ENCODE measurements around the gene TRIM2. TPM values are rescaled to one million over a fixed set of nuclear protein-coding genes. Genes with fewer than 3 reads are reported as not detected.

The TRIM2 gene
- total RNA-seq, 1 donor = 78.5 TPM

DNA sequence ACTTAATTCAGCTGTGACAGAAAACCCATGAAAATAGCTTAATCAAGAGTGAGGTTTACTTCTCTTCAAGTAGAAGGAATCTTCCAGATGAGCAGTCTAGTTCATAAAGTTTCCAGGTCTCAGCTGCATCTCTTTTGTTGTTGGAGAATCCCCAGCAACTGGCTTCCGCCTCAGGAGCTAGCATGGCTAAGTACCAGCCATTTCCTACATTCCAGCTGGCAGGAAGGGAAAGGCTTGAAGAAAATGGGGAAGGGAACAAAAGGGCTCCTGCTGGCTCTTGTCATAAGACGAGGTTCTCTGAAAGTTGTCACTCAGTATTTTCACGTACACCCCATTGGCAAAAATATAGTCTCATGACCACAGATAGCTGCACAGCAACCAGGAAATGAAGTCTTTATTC is 27.3 kb upstream of the TRIM2 start:
- TF ChIP-seq, protein P1, sequence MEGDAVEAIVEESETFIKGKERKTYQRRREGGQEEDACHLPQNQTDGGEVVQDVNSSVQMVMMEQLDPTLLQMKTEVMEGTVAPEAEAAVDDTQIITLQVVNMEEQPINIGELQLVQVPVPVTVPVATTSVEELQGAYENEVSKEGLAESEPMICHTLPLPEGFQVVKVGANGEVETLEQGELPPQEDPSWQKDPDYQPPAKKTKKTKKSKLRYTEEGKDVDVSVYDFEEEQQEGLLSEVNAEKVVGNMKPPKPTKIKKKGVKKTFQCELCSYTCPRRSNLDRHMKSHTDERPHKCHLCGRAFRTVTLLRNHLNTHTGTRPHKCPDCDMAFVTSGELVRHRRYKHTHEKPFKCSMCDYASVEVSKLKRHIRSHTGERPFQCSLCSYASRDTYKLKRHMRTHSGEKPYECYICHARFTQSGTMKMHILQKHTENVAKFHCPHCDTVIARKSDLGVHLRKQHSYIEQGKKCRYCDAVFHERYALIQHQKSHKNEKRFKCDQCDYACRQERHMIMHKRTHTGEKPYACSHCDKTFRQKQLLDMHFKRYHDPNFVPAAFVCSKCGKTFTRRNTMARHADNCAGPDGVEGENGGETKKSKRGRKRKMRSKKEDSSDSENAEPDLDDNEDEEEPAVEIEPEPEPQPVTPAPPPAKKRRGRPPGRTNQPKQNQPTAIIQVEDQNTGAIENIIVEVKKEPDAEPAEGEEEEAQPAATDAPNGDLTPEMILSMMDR (IDR thresholded peaks at IDR 0.05; ENCODE audit: insufficient read depth, low read length) = no peak
- no peak for DNase-seq (ENCODE audit: low read depth)
- H3K4me3 ChIP-seq (ENCODE audit: low read depth, low read length) = no peak overlapping the region

DNA sequence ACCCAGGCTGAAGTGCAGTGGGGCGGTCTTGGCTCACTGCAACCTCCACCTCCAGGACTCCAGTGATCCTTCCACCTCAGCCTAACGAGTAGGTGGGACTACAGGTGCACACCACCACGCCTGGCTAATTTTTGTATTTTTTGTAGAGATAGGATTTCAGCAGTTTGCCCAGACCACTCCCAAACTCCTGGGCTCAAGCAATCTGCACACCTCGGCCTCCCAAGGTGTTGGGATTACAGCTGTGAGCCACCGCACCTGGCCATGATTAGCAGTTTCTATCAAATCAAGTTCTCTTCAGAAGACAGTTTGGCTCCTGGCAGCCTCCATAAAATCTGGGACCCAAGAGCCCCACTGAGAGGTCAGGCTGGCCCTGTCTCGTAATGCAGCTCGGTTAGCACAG is 26.4 kb upstream of the TRIM2 start:
- no peak overlapping the region for H3K4me3 ChIP-seq (ENCODE audit: low read depth, low read length)
- TF ChIP-seq, protein P1 (IDR thresholded peaks at IDR 0.05; ENCODE audit: insufficient read depth, low read length) = no peak
- DNase-seq (ENCODE audit: low read depth) = no peak

DNA sequence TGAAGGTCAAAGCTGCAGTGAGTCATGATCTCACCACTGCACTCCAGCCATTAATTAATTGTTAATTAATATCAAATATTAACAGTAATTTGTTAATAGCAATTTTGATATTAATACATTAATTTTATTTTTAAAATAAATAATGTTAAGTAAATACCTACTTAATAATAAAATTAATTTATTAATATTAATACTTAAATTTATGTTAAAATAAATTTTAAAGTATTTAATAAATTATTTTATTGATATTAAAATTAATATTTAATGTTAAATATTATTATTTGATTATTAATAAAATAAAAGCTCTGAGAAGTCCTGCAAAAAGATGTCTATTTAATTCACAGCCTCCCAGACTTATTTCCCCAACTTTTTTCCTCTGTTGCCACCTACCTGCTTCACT is 25.1 kb upstream of the TRIM2 start:
- TF ChIP-seq, protein P1 (IDR thresholded peaks at IDR 0.05; ENCODE audit: insufficient read depth, low read length) = no peak
- DNase-seq (ENCODE audit: low read depth) = no peak
- no peak overlapping the region for H3K4me3 ChIP-seq (ENCODE audit: low read depth, low read length)

DNA sequence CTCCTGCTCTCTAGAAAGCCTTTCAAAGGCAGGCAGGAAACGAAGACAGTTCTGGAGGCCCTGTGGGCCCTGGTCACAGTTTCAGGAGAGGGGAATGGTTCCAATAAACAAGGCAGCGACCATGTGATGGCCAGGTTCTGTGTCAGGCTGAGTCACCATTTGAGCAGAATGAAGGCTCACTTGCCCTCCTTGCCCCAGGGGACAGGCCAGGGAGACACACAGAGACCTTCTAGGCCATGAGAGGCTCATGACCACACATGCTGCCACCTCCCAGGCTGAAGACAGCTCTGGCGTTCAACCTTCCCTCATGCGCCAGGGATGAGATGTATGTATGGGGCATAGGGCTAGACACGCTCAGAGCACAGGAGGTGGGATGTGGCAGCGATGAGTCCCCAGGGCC is 22.9 kb upstream of the TRIM2 start:
- TF ChIP-seq, protein P1 (IDR thresholded peaks at IDR 0.05; ENCODE audit: insufficient read depth, low read length) = no peak
- DNase-seq (ENCODE audit: low read depth) = no peak
- no peak overlapping the region for H3K4me3 ChIP-seq (ENCODE audit: low read depth, low read length)

DNA sequence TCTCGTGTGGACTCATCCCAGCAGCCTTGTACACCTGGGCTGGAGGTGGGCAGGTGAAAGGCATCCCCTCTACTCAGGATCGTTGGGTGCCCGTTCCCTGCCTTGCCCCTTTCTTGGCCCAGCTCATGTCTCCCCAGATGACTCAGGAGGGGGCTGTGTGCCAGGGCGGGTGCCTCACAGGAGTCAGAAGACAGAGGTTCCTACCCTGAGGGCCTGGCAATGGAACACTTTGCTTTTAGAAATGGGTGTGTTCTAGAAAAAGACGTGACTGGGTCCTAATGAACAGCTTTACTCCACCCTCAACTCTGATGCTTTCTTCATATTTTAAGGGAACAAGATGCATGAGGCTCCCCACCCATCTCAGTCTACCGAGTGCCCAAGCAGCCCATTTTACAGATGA is 22.5 kb upstream of the TRIM2 start:
- TF ChIP-seq, protein P1 (IDR thresholded peaks at IDR 0.05; ENCODE audit: insufficient read depth, low read length) = no peak
- no peak for DNase-seq (ENCODE audit: low read depth)
- no peak overlapping the region for H3K4me3 ChIP-seq (ENCODE audit: low read depth, low read length)

DNA sequence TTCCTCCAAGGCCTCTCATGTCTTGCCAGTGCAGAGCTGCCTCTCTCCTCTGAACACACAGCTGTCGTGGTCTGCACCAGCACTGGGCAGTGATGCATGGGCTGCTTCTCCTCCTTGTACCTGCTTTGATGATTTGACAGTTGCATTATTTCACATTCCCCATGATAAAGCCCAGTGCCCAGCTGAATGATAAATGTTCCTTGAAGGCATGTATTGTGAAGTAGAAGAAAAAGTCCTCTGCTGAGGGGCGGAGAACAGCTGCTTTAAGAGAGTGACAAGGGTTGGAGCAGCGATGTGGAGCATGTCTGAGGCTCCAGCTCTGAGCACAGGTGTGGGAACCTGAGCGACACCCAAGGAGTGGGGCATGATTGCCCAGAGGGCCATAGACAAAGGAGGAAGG is 21.1 kb upstream of the TRIM2 start:
- H3K4me3 ChIP-seq (ENCODE audit: low read depth, low read length) = no peak overlapping the region
- TF ChIP-seq, protein P1 (IDR thresholded peaks at IDR 0.05; ENCODE audit: insufficient read depth, low read length) = no peak
- no peak for DNase-seq (ENCODE audit: low read depth)

DNA sequence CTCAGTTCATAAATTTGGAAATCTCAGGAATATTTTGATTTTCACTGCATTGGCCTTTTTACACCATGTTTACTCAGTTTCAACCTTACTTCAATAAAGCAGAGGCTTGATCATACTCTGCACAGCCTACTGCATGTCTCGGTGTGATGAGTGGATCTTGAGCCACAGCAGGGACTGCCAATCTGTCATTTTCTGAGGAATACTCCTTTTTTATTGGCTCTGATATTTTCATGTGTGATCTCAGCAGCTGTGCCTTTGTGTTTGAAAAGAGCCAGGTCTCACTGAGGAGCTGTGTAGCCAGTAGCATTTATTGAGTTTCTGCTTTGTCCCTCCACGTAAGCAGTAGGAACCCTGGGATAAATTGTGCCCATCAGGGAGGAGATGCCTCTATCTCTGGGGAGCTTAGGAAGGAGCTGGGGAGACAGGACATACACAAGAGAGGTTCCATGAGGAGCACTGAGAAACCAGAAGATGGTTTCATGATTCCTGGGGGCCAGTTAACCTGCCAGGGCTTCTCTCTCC is 18.9 kb upstream of the TRIM2 start:
- no peak overlapping the region for H3K4me3 ChIP-seq (ENCODE audit: low read depth, low read length)
- no peak for DNase-seq (ENCODE audit: low read depth)
- TF ChIP-seq, protein P1 (IDR thresholded peaks at IDR 0.05; ENCODE audit: insufficient read depth, low read length) = no peak

All from fibroblast of the aortic adventitia (primary cell).